ENCODE results near the gene ATG7.
"Not testable (repeated sequence)": the region's sequence is repeated elsewhere in the genome, so short reads cannot be mapped to it uniquely, and the experiment has no call there.

ATG7 gene

GRCh38 chr3:11335056-11335608 lies 62.9 kb downstream of the ATG7 start:
- TF ChIP-seq, protein P1, sequence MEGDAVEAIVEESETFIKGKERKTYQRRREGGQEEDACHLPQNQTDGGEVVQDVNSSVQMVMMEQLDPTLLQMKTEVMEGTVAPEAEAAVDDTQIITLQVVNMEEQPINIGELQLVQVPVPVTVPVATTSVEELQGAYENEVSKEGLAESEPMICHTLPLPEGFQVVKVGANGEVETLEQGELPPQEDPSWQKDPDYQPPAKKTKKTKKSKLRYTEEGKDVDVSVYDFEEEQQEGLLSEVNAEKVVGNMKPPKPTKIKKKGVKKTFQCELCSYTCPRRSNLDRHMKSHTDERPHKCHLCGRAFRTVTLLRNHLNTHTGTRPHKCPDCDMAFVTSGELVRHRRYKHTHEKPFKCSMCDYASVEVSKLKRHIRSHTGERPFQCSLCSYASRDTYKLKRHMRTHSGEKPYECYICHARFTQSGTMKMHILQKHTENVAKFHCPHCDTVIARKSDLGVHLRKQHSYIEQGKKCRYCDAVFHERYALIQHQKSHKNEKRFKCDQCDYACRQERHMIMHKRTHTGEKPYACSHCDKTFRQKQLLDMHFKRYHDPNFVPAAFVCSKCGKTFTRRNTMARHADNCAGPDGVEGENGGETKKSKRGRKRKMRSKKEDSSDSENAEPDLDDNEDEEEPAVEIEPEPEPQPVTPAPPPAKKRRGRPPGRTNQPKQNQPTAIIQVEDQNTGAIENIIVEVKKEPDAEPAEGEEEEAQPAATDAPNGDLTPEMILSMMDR (IDR thresholded peaks at IDR 0.05; ENCODE audit: extremely low read depth, missing control alignments), result peak; percentile 19
- DNase-seq (ENCODE audit: low spot score), result peak; percentile 52

DNA sequence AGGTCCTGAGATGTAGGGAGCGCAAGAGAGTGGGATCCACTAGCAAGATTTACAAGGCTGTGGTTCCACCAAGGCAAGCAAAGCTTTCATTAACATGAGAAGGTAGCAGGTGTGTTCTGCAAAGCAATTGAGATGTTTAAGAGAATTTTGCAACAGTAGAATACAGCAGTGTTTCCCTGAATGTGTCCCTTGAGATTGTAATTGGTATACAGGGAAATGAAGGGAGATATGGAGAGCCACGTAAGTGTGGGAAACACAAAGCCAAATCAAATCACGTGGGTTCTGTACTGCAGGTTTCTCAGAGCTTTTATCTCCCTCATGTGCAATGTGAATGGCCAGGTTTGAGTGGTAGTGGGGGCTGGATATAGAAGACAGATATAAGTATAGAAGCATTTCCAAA lies 67.3 kb downstream of the ATG7 start:
- DNase-seq (ENCODE audit: low spot score), result no peak
- TF ChIP-seq, protein P1 (IDR thresholded peaks at IDR 0.05; ENCODE audit: extremely low read depth, missing control alignments), result no peak

DNA sequence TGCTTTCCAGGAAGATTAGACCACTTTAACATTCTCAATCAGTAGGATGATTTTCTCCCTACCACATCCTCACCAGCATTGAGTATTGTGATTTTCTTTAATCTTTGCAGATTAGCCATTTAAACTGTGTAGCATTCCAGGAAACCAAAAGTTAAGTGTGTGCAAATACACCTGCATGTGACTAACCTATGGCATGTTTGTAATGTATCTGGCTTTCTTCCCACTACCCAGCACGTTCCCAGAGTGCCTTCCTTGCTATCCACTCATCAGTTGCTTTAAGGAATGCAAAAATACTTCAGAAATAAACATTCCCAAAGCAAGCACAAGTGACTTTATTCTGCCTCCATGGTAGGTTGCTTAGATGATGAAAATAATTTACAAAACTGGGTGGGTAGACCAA lies 74.2 kb downstream of the ATG7 start:
- DNase-seq (ENCODE audit: low spot score), result no peak
- TF ChIP-seq, protein P1 (IDR thresholded peaks at IDR 0.05; ENCODE audit: extremely low read depth, missing control alignments), result no peak

DNA sequence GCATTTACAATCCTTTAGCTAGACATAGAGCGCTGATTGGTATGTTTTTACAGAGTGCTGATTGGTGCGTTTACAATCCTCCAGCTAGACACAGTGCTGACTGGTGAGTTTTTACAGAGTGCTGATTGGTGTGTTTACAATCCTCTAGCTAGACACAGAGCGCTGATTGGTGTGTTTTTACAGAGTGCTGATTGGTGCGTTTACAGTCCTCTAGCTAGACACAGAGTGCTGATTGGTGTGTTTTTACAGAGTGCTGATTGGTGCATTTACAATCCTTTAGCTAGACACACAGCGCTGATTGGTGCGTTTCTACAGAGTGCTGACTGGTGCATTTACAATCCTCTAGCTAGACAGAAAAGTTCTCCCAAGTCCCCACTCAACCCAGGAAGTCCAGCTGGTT lies 76.7 kb downstream of the ATG7 start:
- not testable (repeated sequence) for DNase-seq (ENCODE audit: low spot score)

GRCh38 chr3:11349446-11349845 lies 77.2 kb downstream of the ATG7 start:
- TF ChIP-seq, protein P1 (IDR thresholded peaks at IDR 0.05; ENCODE audit: extremely low read depth, missing control alignments), result no peak
- no peak for DNase-seq (ENCODE audit: low spot score)

GRCh38 chr3:11350374-11350773 lies 78.2 kb downstream of the ATG7 start:
- TF ChIP-seq, protein P1 (IDR thresholded peaks at IDR 0.05; ENCODE audit: extremely low read depth, missing control alignments), result no peak
- no peak for DNase-seq (ENCODE audit: low spot score)

GRCh38 chr3:11351451-11351850 lies 79.3 kb downstream of the ATG7 start:
- no peak for DNase-seq (ENCODE audit: low spot score)

GRCh38 chr3:11356269-11356668 lies 84.1 kb downstream of the ATG7 start:
- TF ChIP-seq, protein P1 (IDR thresholded peaks at IDR 0.05; ENCODE audit: extremely low read depth, missing control alignments), result no peak
- no peak for DNase-seq (ENCODE audit: low spot score)

More at GRCh38 chr3:11351451-11351850, 79.3 kb downstream of the ATG7 start:
- TF ChIP-seq, protein P1 (IDR thresholded peaks at IDR 0.05; ENCODE audit: extremely low read depth, missing control alignments), result no peak
